Nephron (organoid): ENCODE results near the gene KLK1.

Source experiments
- H3K27ac Mint-ChIP-seq, 3 experiments: 2 replicates each; pipeline ENCODE4 v1.8.0; 2020; ENCODE audit warnings: mixed read lengths in 3 of 3, mild to moderate bottlenecking in 2 of 3, moderate library complexity in 1 of 3
- H3K27me3 Mint-ChIP-seq: 2 replicates; pipeline ENCODE4 v1.8.0; 2021; ENCODE audit warnings: low read depth, mild to moderate bottlenecking, moderate library complexity, mixed read lengths
- H3K36me3 Mint-ChIP-seq: 2 replicates; pipeline ENCODE4 v1.8.0; 2020; ENCODE audit warnings: low read depth, mixed read lengths
- H3K4me1 Mint-ChIP-seq: 2 replicates; pipeline ENCODE4 v1.8.0; 2020; ENCODE audit warnings: mixed read lengths
- H3K4me3 Mint-ChIP-seq, 3 experiments: 2 replicates each; pipeline ENCODE4 v1.8.0; 2020; ENCODE audit warnings: mild to moderate bottlenecking in 3 of 3, mixed read lengths in 3 of 3, moderate library complexity in 2 of 3
- H3K9me3 Mint-ChIP-seq: 2 replicates; pipeline ENCODE4 v1.8.0; 2020; ENCODE audit warnings: mixed read lengths
- TF ChIP-seq, protein P1 (sequence below), 3 experiments: fragments of 200-600 bp; sonication (generic); IDR thresholded peaks; one replicate each; pipeline ENCODE4 v1.5.0; 2021; ENCODE audit warnings: antibody characterized with exemption in 3 of 3; ENCODE audit not compliant: unreplicated experiment in 3 of 3

KLK1 gene

DNA sequence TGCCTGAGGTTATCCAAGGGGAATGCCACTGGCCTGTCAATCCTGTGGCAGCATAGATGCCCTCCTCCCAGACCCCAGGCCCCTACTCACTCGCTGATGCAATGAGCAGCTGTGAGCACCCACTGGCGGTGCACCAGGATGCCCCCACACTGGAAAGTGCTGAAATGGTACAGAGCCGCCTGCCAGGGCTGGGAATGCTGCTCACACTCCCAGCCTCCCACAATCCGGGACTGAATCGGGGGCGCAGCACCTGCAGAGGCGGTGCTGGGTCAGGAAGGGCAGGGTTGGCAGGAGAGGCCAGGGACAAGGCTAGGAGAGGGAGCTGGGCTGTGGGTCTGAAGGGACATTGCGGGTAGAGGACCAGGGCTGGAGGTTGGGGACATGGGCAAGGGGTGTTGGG, 2.0 kb downstream of the KLK1 start:
- Mint-ChIP-seq H3K4me1 (peaks cover 17% of the 10 kb centered on the region), H3K4me3 (no peak overlapping the region), H3K27me3 (peaks cover 85% of the 10 kb centered on the region), H3K9me3 (no peaks in the 10 kb centered on the region), H3K27ac (no peak overlapping the region), H3K36me3 (no peaks in the 10 kb centered on the region)
- TF ChIP-seq, protein P1, sequence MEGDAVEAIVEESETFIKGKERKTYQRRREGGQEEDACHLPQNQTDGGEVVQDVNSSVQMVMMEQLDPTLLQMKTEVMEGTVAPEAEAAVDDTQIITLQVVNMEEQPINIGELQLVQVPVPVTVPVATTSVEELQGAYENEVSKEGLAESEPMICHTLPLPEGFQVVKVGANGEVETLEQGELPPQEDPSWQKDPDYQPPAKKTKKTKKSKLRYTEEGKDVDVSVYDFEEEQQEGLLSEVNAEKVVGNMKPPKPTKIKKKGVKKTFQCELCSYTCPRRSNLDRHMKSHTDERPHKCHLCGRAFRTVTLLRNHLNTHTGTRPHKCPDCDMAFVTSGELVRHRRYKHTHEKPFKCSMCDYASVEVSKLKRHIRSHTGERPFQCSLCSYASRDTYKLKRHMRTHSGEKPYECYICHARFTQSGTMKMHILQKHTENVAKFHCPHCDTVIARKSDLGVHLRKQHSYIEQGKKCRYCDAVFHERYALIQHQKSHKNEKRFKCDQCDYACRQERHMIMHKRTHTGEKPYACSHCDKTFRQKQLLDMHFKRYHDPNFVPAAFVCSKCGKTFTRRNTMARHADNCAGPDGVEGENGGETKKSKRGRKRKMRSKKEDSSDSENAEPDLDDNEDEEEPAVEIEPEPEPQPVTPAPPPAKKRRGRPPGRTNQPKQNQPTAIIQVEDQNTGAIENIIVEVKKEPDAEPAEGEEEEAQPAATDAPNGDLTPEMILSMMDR (IDR thresholded peaks at IDR 0.05; ENCODE audit: unreplicated experiment in 3 of 3), result no peak

DNA sequence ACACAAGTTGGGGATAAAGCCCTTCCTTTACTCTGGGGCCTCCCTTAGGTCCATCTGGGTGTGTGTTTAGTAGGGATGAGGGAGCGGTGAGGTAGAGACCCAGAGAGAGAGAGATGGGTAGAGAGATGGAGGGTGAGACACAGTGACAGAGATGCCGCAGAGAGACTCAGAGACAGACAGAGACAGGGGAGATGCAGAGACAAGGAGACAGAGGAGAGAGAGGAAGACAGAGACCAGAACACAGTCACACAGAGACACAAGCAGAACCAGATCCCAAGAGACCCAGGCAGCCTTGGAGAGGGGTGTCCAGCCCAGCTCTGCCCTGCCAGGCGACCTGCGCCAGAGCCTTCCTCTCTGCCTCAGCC, 2.4 kb downstream of the KLK1 start:
- Mint-ChIP-seq H3K36me3 (no peaks in the 10 kb centered on the region), H3K4me1 (peaks cover 17% of the 10 kb centered on the region), H3K27me3 (peaks cover 87% of the 10 kb centered on the region), H3K4me3 (no peak overlapping the region), H3K9me3 (peaks cover 2% of the 10 kb centered on the region), H3K27ac (no peak overlapping the region)
- TF ChIP-seq, protein P1 (IDR thresholded peaks at IDR 0.05; ENCODE audit: unreplicated experiment in 3 of 3), result no peak

DNA sequence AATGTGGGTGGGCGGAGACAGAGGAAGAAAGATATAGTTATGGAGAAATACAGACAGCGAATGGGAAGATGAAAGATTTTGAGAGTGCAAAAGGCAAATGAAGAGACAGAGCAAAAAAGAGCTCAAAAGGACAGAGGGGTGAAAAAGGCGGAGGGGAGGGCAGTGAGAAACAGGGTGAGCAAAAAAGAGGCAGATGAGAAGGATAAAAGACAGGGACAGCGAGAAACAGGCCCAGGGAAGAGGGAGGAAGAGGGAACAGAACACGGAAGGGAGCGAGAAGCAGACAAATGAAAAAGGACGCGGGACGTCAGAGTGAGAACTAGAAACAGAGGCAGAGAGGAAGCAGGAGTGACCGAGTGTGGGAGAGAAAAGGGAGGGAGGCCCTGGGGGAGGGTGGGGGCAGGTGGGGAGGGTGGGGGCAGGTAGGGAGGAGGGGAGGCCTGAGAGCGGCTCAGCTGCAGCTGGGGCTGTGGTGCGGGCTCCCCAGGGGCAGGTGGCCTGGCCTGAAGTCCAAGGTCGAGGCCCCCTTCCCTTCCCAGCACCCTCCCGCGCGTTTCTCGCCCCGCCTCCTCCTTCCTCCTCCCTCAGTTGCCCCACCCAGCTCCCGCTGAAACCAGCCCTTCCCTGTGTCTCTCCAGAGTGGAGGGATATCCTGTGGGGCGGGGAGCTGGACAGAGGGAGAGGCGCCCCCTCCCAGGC, 2.9 kb downstream of the KLK1 start:
- peaks cover 88% of the 10 kb centered on the region for H3K27me3 Mint-ChIP-seq
- peak overlapping the region; percentile 1 to 64 (median 5) for H3K4me3 Mint-ChIP-seq
- peak overlapping the region in 2 of 3 experiments; percentile 23 to 34 for H3K27ac Mint-ChIP-seq
- H3K9me3 Mint-ChIP-seq, result peaks cover 5% of the 10 kb centered on the region
- TF ChIP-seq, protein P1 (IDR thresholded peaks at IDR 0.05; ENCODE audit: unreplicated experiment in 3 of 3), result no peak
- H3K4me1 Mint-ChIP-seq, result peaks cover 17% of the 10 kb centered on the region
- no peaks in the 10 kb centered on the region for H3K36me3 Mint-ChIP-seq

DNA sequence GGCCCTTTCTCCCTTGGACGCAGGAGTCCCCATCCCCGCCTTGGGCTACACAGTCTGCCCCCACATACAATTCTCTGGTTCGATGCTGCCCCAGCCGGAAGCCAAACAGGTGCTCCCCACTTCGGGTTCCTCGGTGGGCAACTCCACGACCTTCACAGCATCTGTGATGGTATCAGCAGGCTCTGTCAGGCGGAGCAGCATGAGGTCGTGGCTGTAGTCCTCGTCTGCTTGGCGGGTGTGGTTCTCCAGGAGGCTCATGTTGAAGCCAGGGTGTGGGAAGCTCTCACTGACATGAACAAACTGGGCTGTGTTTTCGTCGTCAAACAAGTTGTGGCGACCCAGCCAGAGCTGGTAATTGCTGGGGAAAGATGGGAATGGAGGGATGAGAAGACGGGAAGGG, 3.5 kb downstream of the KLK1 start:
- Mint-ChIP-seq H3K27me3 (peaks cover 92% of the 10 kb centered on the region), H3K4me3 (peak overlapping the region in 2 of 3 experiments; percentile 1 to 5)
- TF ChIP-seq, protein P1 (IDR thresholded peaks at IDR 0.05; ENCODE audit: unreplicated experiment in 3 of 3), result no peak

DNA sequence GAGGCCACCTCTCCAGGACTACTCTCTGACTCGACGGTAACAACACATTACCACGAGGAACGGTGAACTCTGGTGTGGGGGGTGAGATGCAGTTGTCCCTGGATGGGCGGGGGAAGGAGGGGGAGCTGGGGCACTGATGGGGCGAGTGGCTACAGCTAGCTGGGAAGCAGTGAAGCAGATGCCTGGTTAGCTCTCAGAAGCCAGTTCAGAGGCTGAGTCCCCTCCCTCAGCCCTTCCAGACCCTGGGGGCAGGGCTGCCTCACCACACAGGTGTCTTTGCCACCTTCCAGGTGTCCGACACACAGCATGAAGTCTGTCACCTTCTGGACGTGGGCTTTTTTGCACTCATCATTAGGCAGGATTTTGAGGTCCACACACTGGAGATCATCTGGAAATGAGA, 4.0 kb downstream of the KLK1 start:
- Mint-ChIP-seq H3K27me3 (peaks cover 93% of the 10 kb centered on the region), H3K4me3 (peak overlapping the region in 1 of 3 experiments; percentile 5), H3K36me3 (no peaks in the 10 kb centered on the region), H3K9me3 (peaks cover 5% of the 10 kb centered on the region), H3K27ac (no peak overlapping the region), H3K4me1 (peaks cover 17% of the 10 kb centered on the region)
- TF ChIP-seq, protein P1 (IDR thresholded peaks at IDR 0.05; ENCODE audit: unreplicated experiment in 3 of 3), result no peak

More for the DNA sequence above, 3.5 kb downstream of the KLK1 start:
- Mint-ChIP-seq H3K9me3 (peaks cover 5% of the 10 kb centered on the region), H3K4me1 (peaks cover 17% of the 10 kb centered on the region), H3K27ac (peak overlapping the region in 1 of 3 experiments; percentile 34), H3K36me3 (no peaks in the 10 kb centered on the region)
